HG03521 (cell line): ENCODE data around the gene GON4L.
"Not testable (repeated sequence)": the region's sequence is repeated elsewhere in the genome, so short reads cannot be mapped to it uniquely, and the experiment has no call there.

ENCODE experiments used
- ATAC-seq: cut with Tn5 transposase; IDR thresholded peaks from one replicate; pipeline ENCODE4 v1.9.1; 2021; ENCODE audit warnings: mild to moderate bottlenecking, moderate library complexity; ENCODE audit not compliant: unreplicated experiment

GON4L gene

GRCh38 chr1:155759966-155760630 lies 96.9 kb downstream of the GON4L start:
- no peak for ATAC-seq

- ATAC-seq = not testable (repeated sequence)
Measured at GRCh38 chr1:155759017-155759416, 98.0 kb downstream of the GON4L start.

- not testable (repeated sequence) for ATAC-seq
Measured at GRCh38 chr1:155748141-155748540, 108.9 kb downstream of the GON4L start.

- not testable (repeated sequence) for ATAC-seq
Measured at GRCh38 chr1:155747586-155747985, 109.4 kb downstream of the GON4L start.

- ATAC-seq = peak; percentile 84
Measured at GRCh38 chr1:155745284-155746228, 111.5 kb downstream of the GON4L start.

- ATAC-seq = no peak
Measured at GRCh38 chr1:155744711-155745283, 112.2 kb downstream of the GON4L start.

GRCh38 chr1:155741908-155742307 lies 115.1 kb downstream of the GON4L start:
- ATAC-seq = no peak

- ATAC-seq = no peak
Measured at GRCh38 chr1:155740995-155741394, 116.0 kb downstream of the GON4L start.

- ATAC-seq = no peak
Measured at GRCh38 chr1:155729031-155729898, 127.7 kb downstream of the GON4L start.

- ATAC-seq = no peak
Measured at GRCh38 chr1:155725142-155725541, 131.9 kb downstream of the GON4L start.

GRCh38 chr1:155719703-155720102 lies 137.3 kb downstream of the GON4L start:
- no peak for ATAC-seq

GRCh38 chr1:155718524-155719115 lies 138.4 kb downstream of the GON4L start:
- not testable (repeated sequence) for ATAC-seq

- ATAC-seq = no peak
Measured at GRCh38 chr1:155717041-155717440, 140.0 kb downstream of the GON4L start.

GRCh38 chr1:155715777-155716176 lies 141.2 kb downstream of the GON4L start:
- ATAC-seq = no peak

GRCh38 chr1:155715056-155715455 lies 142.0 kb downstream of the GON4L start:
- ATAC-seq = not testable (repeated sequence)

- ATAC-seq = no peak
Measured at GRCh38 chr1:155713075-155713474, 143.9 kb downstream of the GON4L start.

- ATAC-seq = not testable (repeated sequence)
Measured at GRCh38 chr1:155712636-155713035, 144.4 kb downstream of the GON4L start.

GRCh38 chr1:155711457-155711856 lies 145.6 kb downstream of the GON4L start:
- ATAC-seq = not testable (repeated sequence)

- ATAC-seq = no peak
Measured at GRCh38 chr1:155709391-155709790, 147.6 kb downstream of the GON4L start.

- no peak for ATAC-seq
Measured at GRCh38 chr1:155706139-155706538, 150.9 kb downstream of the GON4L start.
